ENCODE measurements around the gene ZNF557. TPM values are rescaled to one million over a fixed set of nuclear protein-coding genes. Genes with fewer than 3 reads are reported as not detected.

The ZNF557 gene
- total and polyA plus RNA-seq, 7 donors = 2.3 to 10.0 (median 6.9) TPM

DNA sequence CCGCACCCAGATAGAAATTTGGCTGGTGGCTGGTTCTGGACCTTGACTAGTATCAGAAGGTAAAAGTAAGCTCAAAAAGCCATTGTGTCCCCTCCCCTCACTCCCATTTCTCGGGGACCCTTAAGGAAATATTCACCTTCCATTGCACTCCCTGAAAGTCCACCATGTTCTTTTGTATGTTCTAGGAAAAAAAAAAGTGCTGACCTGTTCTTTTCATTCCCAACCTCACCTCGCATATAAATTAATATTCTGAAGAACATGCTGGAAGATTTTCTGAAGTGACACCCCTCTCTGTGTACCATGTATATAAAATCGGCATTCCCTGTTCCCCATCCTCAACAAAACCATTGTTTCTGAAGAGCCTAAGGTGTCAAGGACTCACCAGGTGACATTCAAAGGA lies 43.2 kb downstream of the ZNF557 start:
- Histone ChIP-seq H3K36me3 (peaks cover 0 to 35% (median 10%) of the 10 kb centered on the region in 4 donors), H3K4me1 (peaks cover 0 to 9% (median 3%) of the 10 kb centered on the region in 4 donors), H3K27ac (no peak overlapping the region), H3K27me3 (no peaks in the 10 kb centered on the region), H3K4me3 (no peak overlapping the region), H3K9me3 (no peaks in the 10 kb centered on the region)
- intact Hi-C loops (cut with DNase I) = no loop called here
- TF ChIP-seq POLR2A (IDR thresholded peaks at IDR 0.05) (no peak), EP300 (IDR thresholded peaks at IDR 0.05) (no peak), POLR2AphosphoS5 (IDR thresholded peaks at IDR 0.05) (no peak)
- TF ChIP-seq, protein P1, sequence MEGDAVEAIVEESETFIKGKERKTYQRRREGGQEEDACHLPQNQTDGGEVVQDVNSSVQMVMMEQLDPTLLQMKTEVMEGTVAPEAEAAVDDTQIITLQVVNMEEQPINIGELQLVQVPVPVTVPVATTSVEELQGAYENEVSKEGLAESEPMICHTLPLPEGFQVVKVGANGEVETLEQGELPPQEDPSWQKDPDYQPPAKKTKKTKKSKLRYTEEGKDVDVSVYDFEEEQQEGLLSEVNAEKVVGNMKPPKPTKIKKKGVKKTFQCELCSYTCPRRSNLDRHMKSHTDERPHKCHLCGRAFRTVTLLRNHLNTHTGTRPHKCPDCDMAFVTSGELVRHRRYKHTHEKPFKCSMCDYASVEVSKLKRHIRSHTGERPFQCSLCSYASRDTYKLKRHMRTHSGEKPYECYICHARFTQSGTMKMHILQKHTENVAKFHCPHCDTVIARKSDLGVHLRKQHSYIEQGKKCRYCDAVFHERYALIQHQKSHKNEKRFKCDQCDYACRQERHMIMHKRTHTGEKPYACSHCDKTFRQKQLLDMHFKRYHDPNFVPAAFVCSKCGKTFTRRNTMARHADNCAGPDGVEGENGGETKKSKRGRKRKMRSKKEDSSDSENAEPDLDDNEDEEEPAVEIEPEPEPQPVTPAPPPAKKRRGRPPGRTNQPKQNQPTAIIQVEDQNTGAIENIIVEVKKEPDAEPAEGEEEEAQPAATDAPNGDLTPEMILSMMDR (IDR thresholded peaks at IDR 0.05) = no peak
- no peak for DNase-seq
- 80 to 88% methylated on average over 4 of the region's 4 CpGs for WGBS, 2 donors

DNA sequence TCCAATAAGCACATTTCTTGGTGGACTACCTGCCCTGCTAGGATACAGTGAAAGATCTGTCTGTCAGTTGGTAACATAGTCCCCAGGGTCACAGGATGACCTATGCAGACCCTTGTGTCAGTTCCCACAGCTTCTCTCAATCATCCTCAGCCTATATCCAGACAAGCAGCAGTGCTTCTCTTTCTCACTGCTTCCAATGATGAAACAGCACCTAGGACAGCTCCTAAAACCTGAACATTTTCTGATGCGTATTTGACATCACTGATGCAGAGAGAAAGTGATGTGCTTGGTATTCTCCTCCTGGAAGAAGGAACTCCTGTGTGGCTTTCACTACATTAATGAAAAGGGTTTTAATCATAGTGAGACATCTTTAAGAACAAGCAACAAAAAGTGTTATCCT lies 43.7 kb downstream of the ZNF557 start:
- WGBS, 2 donors = 96 to 100% methylated on average over 1 of the region's 1 CpG
- TF ChIP-seq POLR2AphosphoS5 (IDR thresholded peaks at IDR 0.05) (no peak), POLR2A (IDR thresholded peaks at IDR 0.05) (no peak), EP300 (IDR thresholded peaks at IDR 0.05) (no peak)
- TF ChIP-seq, protein P1 (IDR thresholded peaks at IDR 0.05) = no peak

DNA sequence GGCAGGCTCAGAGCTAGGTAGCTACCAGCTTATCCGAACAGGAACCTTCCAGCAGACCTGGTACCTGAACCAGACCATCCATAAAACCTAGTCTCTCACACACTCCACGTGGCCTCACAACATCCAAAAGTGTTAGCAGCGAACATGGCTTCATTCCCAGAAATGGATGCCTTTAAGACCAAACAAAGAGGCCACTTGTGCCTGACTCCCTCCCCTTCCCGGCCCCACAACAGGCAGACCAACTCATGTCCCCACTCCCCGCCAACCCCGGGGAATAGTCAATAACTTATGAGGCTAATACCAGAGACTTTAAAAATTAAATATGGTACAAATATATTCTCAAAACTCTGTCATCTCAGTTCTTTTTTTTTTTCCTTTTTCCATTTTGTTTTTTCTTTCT lies 46.2 kb downstream of the ZNF557 start:
- H3K36me3 ChIP-seq = peaks cover 20 to 66% (median 30%) of the 10 kb centered on the region in 4 donors
- H3K27me3 ChIP-seq = no peaks in the 10 kb centered on the region
- TF ChIP-seq, protein P1 (IDR thresholded peaks at IDR 0.05) = no peak
- TF ChIP-seq POLR2AphosphoS5 (IDR thresholded peaks at IDR 0.05) (no peak), POLR2A (IDR thresholded peaks at IDR 0.05) (no peak), EP300 (IDR thresholded peaks at IDR 0.05) (no peak)
- H3K4me3 ChIP-seq = no peak overlapping the region
- no peaks in the 10 kb centered on the region for H3K9me3 ChIP-seq
- no peaks in the 10 kb centered on the region for H3K4me1 ChIP-seq
- intact Hi-C loops (cut with DNase I) = no loop called here
- no peak for DNase-seq
- WGBS, 2 donors = 87% methylated on average over 6 of the region's 6 CpGs
- no peak overlapping the region for H3K27ac ChIP-seq

More for the DNA sequence above, 43.7 kb downstream of the ZNF557 start:
- no peak overlapping the region for H3K4me3 ChIP-seq
- DNase-seq = no peak
- peaks cover 0 to 41% (median 12%) of the 10 kb centered on the region in 4 donors for H3K36me3 ChIP-seq
- intact Hi-C loops (cut with DNase I) = no loop called here
- H3K4me1 ChIP-seq = peaks cover 0 to 9% (median 3%) of the 10 kb centered on the region in 4 donors
- no peak overlapping the region for H3K27ac ChIP-seq
- no peaks in the 10 kb centered on the region for H3K27me3 ChIP-seq
- no peaks in the 10 kb centered on the region for H3K9me3 ChIP-seq

DNA sequence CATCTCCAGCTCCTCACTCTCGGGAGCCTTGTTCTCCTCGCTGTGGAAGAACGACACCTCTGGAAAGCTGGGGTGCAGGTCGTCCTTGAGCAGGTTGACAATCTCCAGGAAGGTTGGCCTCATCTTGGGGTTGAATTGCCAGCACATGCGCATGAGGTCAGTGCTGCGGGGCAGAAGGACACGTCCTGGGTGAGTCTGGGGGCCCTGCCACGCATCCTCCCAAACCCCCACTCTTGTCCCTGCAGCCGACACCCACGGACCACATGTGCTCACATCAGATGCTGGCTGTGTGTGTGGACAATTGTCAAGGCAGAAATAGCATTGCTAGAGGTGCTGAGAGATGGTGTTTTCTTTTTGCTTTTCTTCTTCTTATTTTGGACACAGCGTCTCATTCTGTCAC lies 47.7 kb downstream of the ZNF557 start:
- no peak overlapping the region for H3K4me3 ChIP-seq
- DNase-seq = peak; percentile 38
- H3K27me3 ChIP-seq = no peaks in the 10 kb centered on the region
- no peak overlapping the region for H3K27ac ChIP-seq
- intact Hi-C loops (cut with DNase I) = no loop called here
- H3K36me3 ChIP-seq = peaks cover 31 to 81% (median 43%) of the 10 kb centered on the region in 4 donors
- no peaks in the 10 kb centered on the region for H3K4me1 ChIP-seq
- 93 to 94% methylated on average over 11 of the region's 11 CpGs for WGBS, 2 donors
- H3K9me3 ChIP-seq = no peaks in the 10 kb centered on the region
- TF ChIP-seq POLR2A (IDR thresholded peaks at IDR 0.05) (no peak), EP300 (IDR thresholded peaks at IDR 0.05) (no peak), POLR2AphosphoS5 (IDR thresholded peaks at IDR 0.05) (no peak)
- TF ChIP-seq, protein P1 (IDR thresholded peaks at IDR 0.05) = no peak

DNA sequence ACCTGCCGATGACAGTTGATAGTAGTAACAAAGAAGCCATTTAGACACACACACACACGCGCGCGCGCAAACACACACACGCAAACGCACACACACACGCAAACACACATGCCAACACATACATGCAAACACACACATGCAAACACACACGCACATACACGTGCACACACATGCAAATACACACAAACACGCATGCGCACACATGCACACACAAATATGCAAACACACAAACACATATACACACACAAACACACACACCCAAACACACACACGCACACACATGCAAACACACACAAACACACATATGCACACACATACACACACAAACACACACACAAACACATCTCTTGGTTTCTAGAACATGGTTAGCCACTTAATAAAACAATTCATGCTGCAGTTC lies 50.1 kb downstream of the ZNF557 start:
- WGBS, 2 donors = 81 to 94% methylated on average over 14 of the region's 14 CpGs
- peaks cover 31 to 93% (median 47%) of the 10 kb centered on the region in 4 donors for H3K36me3 ChIP-seq
- H3K4me1 ChIP-seq = no peaks in the 10 kb centered on the region
- H3K27ac ChIP-seq = no peak overlapping the region
- no peaks in the 10 kb centered on the region for H3K9me3 ChIP-seq
- no peak for TF ChIP-seq POLR2A (IDR thresholded peaks at IDR 0.05)
- no peak for TF ChIP-seq POLR2AphosphoS5 (IDR thresholded peaks at IDR 0.05)
- no peak for TF ChIP-seq EP300 (IDR thresholded peaks at IDR 0.05)
- TF ChIP-seq, protein P1 (IDR thresholded peaks at IDR 0.05) = no peak
- DNase-seq = peak; percentile 10
- intact Hi-C loops (cut with DNase I) = no loop called here
- no peak overlapping the region for H3K4me3 ChIP-seq
- no peaks in the 10 kb centered on the region for H3K27me3 ChIP-seq

Data from sigmoid colon (tissue), 7 donors.